GM19468 (cell line): ENCODE measurements around the gene FEN1.

Experiments
- ATAC-seq: cut with Tn5 transposase; IDR thresholded peaks from one replicate; pipeline ENCODE4 v1.9.1; 2021; ENCODE audit warnings: mild to moderate bottlenecking, moderate library complexity, moderate number of reproducible peaks; ENCODE audit not compliant: unreplicated experiment; ENCODE audit errors: extremely low read depth

Gene FEN1

DNA sequence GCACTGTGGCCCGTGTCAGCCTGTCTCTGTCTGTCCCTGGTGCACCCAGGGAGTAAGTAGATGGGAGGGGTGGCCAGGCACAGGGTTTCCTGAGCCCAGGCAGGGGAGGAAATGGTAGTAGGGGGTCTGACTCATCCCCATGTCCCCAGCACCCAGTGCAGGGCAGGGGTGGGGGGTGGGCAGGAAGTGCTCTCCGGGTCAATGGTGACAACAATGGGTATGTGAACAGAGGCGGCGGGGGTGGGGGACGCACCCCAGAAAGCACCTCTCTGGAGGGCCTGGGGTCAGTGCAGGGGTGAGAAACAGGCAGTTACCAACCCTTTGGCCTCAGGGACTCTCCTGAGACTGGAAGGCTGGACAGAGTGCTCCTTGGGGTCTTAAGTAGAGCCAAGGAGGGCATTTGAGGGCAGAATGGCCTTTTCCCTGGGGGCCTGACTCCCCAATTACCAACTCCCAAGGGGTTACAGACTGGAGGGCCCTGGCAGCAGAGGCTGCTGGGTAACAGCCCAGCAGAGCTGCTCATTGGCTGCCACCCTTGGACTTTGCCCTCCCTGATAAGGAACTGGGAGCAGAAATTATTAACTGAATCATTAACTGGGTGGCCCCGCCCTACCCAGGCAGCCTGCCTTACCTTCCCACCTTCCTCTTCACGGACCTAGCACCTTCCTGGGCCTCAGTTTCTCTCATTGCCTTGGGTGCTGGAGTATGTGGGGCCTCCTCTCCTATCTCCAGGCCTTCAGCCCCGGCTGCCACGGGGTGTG, 36.1 kb upstream of the FEN1 start:
- no peak for ATAC-seq

GRCh38 chr11:61757213-61757862, 35.4 kb upstream of the FEN1 start:
- ATAC-seq: no peak

GRCh38 chr11:61760946-61761345, 31.8 kb upstream of the FEN1 start:
- ATAC-seq: no peak

- no peak for ATAC-seq
Measured at GRCh38 chr11:61761440-61762222, 31.1 kb upstream of the FEN1 start.

DNA sequence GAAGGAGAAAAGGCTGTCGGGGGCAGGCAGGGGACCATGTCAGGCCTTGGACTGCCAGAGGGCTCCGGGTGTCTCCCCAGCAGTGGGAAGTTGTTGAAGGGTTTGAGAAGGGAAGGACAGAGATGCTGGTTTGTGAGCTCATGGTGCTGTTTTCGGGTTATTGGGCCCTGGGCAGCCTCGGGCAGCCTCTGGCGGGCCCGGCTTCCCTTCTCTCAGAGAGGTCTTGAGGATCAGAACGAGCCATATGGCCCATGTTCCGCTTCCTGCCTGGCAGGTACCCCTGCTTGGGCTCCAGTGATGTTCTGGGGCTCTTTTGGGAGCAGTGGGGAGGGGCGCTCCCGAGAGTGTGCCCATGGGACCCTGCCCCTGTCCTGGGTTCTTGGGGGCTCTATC, 30.5 kb upstream of the FEN1 start:
- ATAC-seq: no peak

DNA sequence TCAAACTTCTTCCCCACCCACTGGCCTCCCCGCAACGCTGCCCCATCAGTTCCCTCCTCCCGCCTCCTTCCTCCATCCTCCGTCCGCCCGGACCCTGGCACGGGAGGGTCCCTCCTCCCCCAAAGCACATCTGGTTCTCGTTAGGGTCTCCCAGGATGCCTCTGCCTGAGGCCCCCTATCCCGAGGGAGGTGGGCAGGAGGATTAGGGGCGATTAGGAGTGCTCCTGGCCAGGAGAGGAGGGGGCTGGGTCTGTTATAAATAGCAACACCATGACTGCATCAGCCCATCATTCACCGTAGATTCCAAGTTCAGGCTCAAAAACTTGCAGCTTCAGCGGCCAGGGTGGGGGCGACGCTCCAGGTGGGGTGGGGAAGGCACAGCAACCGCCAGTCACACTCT, 29.9 kb upstream of the FEN1 start:
- ATAC-seq: no peak

DNA sequence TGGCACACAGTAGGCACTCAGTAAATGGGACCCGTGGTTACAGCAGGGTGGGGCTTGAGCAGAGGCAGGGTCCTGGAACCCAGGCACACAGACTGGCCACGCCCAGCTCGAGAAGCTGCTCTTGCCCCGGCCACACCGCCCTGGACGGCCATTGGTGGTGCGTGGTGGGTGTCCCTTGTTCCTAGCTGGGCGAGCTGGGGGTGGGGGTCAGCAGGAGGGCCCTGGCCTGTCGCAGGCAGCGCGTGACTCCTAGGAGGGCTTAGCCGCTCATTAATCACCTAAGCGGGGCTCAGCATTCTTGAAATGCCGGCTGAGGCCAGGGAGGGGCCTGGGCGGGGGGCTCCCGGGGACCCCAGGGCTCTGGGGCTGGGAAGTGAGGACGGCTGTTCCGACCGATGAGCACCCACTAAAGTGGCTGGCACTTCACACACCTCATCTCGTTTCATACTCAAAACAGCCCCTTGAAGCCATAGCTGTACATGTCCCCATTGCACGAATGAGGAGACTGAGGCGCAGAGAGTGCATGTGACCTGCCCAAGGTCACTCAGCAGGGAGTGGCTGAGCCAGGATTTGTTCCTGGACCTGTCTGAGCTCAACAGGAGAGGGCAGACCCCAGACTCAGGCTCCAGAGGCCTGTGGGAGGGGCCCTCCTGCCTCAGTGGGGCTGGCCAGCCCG, 28.6 kb upstream of the FEN1 start:
- no peak for ATAC-seq

- no peak for ATAC-seq
Measured at GRCh38 chr11:61764606-61765260, 28.0 kb upstream of the FEN1 start.

GRCh38 chr11:61765550-61766253, 27.0 kb upstream of the FEN1 start:
- ATAC-seq: no peak

DNA sequence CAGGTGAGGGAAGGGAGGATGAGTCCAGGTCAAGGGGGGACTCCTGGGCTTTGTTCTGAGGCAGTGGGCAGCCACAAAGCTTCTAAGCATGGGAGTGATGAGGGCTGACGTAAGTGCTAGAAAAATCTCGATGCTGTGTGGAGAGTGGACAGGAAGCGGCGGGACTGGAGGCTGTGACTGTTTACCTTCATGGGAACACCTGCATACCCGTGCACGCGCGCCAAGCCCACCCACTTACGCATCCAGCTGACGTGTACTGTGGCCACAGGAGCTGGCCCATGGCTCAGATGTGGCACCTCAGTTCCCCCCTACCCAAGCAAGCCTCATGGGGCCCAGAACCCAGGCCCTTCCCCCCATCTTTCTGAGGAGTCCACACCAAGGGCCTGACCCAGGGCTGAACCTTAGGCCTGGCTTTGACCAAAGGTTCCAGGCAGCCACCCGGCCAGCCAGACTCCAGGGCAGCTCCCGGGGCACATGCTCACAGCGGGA, 26.3 kb upstream of the FEN1 start:
- no peak for ATAC-seq

DNA sequence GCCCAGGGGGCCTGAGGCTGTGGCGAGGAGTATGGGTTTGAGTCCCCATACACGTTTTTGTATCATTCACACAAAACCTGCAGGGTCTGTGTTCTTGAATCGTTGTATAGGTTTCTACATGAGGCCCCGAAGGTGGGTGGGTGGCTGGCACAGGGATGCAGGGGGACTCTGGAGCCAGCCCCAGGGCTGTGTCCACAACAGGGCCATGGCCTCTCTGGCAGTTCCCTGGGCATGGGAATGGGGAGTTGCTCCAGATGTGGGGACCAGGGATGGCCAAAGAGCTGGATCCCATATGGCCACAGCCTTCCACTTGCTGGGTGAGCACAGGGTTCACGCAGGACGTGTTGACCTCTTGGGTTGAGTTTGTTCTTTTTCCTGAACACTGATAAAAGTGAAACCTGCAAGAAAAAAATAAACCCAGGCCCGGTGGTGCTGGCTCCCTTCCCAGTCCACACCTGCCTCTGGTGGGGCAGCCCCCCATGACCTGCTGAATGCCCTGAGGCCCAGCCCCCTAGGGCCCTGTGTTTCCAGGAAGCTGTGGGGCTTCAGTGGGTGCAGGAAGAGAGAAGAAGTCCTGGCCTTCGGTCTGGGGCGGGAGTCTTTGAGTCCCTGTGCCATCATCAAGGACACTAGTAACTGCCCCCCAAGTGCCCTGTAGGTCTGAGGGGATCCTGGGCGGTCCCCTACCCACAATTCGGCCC, 24.2 kb upstream of the FEN1 start:
- ATAC-seq: no peak

DNA sequence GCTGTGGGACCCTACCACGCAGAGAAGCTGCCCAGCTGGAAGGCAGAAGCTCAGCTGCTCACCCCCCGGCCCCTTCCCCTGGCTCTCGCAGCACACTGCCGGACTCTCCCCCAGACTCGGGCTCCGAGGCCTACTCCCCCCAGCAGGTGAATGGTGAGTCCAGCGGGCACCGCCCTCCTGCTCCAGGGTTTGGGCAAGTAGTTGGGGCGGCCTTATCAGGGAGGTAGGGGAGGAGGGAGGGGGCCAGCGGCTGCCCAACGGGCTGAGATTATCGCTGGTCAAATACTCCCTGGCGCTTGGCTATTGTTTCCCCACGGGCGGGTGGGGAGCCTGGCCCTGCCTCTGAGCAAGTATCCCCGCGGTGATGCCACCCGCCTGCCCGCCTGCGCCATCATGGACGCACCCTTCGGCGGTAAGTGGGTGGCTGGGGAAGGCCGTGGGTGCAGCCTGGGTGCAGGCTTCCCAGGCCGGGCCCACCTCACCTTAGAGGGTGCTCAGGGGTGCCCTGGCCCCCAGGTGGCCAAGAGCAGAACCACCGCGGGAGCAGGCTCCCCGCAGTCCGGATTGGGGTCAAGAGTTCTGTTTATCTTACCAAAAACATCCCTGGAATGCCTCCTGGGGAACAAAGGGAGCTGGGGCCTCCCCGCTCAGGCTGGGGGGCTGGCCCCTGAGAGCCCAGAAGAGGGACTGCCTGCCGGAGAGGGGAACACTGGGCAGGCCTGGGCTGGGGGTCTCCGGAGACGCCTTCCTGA, 23.4 kb upstream of the FEN1 start:
- no peak for ATAC-seq

DNA sequence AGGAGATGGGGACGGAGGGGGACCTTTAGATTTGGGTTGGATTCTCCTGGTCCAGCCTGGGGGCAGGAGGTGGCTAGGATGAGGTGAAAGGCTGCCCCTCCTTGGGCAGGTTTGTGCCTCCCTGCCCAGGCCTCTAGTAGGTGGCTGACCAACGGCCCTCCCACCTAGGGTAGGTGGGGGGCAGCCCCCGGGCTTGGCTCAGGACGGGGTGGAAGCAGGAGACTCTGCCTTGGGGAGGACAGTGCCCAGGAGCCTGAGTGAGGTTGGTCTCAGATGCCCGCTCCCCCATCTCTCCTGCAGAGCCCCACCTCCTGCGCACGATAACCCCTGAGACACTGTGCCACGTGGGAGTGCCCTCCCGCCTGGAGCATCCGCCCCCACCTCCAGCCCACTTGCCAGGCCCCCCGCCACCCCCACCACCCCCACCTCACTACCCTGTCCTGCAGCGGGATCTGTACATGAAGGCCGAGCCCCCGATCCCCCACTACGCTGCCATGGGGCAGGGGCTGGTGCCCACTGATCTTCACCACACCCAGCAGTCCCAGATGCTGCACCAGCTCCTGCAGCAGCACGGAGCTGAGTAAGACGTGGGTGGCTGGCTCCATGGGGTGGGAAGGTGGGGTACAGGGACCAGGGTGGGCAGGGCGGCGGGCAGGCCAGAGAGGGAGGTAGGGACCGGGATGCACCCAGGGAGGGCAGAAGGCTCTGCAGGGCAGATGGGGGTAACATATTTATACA, 22.6 kb upstream of the FEN1 start:
- no peak for ATAC-seq

GRCh38 chr11:61771195-61771894, 21.4 kb upstream of the FEN1 start:
- no peak for ATAC-seq

DNA sequence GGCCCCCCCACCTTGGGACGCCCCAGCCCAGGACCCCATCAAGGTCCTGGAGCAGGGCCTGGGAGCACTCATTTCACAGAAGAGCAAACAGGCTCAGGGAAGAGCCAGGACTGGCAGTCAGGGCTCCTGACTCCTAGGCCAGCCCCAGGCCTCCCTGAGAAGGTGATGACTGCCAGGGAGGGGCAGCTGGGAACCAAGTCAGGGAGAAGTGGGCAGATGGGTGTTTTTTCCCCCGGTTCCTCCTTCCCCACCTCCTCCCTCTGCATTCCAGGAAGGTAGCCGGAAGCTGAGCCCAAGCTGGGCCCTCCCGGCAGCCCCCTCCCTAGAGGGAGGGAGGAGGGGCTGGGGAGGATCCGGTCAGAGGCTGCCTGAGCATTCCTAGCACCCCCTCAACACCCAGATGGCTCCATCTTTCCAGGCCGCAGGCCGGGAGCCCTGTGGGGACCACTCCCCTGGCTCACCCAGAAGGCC, 20.7 kb upstream of the FEN1 start:
- ATAC-seq: no peak

- no peak for ATAC-seq
Measured at GRCh38 chr11:61773356-61773755, 19.4 kb upstream of the FEN1 start.

GRCh38 chr11:61773809-61774208, 18.9 kb upstream of the FEN1 start:
- ATAC-seq: no peak
